Left lung (tissue), 10 donors: ENCODE results near the gene IWS1. TPM values are rescaled to one million over a fixed set of nuclear protein-coding genes. Genes with fewer than 3 reads are reported as not detected.

ENCODE experiments used
- ATAC-seq: fragments of 200-7000 bp; cut with Tn5 transposase; one replicate; pipeline ENCODE4 v1.9.1; 2020; ENCODE audit warnings: moderate library complexity
- DNase-seq, 4 donors: peaks; one replicate each; pipeline ENCODE4 v3.0.0-alpha.2; 2013 to 2020
- H3K27ac ChIP-seq, 2 donors: fragments of 200-600 bp; sonication (generic) in 1 of 2; one replicate each; pipeline versions ENCODE4 v1.5.0 to v1.8.0; 2020 to 2021
- H3K27me3 ChIP-seq, 2 donors: fragments of 200-600 bp; sonication (generic) in 1 of 2; one replicate each; pipeline versions ENCODE4 v1.5.0 to v1.8.0; 2020 to 2021
- H3K36me3 ChIP-seq, 2 donors: fragments of 200-600 bp; sonication (generic) in 1 of 2; one replicate each; pipeline versions ENCODE4 v1.5.0 to v1.8.0; 2020 to 2021
- H3K4me1 ChIP-seq, 2 donors: fragments of 200-600 bp; one replicate each; pipeline ENCODE4 v1.8.0; 2021
- H3K4me3 ChIP-seq, 2 donors: fragments of 200-600 bp; sonication (generic) in 1 of 2; one replicate each; pipeline versions ENCODE4 v1.5.0 to v1.8.0; 2020 to 2021; ENCODE audit warnings: mild to moderate bottlenecking in 1 of 2
- H3K9me3 ChIP-seq, 2 donors: fragments of 200-600 bp; sonication (generic) in 1 of 2; one replicate each; pipeline versions ENCODE4 v1.5.0 to v1.8.0; 2020 to 2021
- CTCF ChIP-seq, 2 donors: fragments of 200-600 bp; sonication (generic) in 1 of 2; IDR thresholded peaks; one replicate each; pipeline versions ENCODE4 v1.5.0 to v1.8.0; 2021; ENCODE audit warnings: antibody characterized with exemption in 2 of 2
- intact Hi-C, 2 donors: fragments of 100-400 bp; cut with DNase I; formaldehyde crosslinking; loops; one replicate each; pipeline versions ENCODE4 v1.11.2 to v1.14.2; 2022
- polyA plus RNA-seq, 6 donors: library from polyadenylated mRNA; unstranded; fragments of 120-200 nt; gene quantifications; one replicate each; pipeline ENCODE4 v1.2.1, GENCODE V29; 2013; ENCODE audit not compliant: insufficient read length in 6 of 6
- total RNA-seq, 2 donors: library from RNA; stranded (reverse); fragmentation: NEBNext Ultra II Directional; extraction: Animal tissue kit (Norgen Biotek cat#: 25700); gene quantifications; one replicate each; pipeline ENCODE4 v1.2.1, GENCODE V29; 2021
- donor health status: DM: no; HTN: yes; CAD: no.
- donor health status: DM: no; HTN: no; CAD: no.

Gene IWS1
- total and polyA plus RNA-seq, 8 donors: 37.2 to 72.9 (median 67.5) TPM

- Histone ChIP-seq H3K4me3 (no peak overlapping the region), H3K27ac (no peak overlapping the region), H3K36me3 (no peaks in the 10 kb centered on the region), H3K9me3 (peaks cover 0 to 8% of the 10 kb centered on the region in 2 donors), H3K4me1 (peaks cover 0 to 6% of the 10 kb centered on the region in 2 donors), H3K27me3 (no peaks in the 10 kb centered on the region)
- intact Hi-C loops: no loop called here
- ATAC-seq: no peak
- no peak for TF ChIP-seq CTCF (IDR thresholded peaks at IDR 0.05)
- DNase-seq: no peak
These were observed 35.1 kb upstream of the IWS1 start for GRCh38 chr2:127561371-127561770.

- no peak for DNase-seq
- peaks cover 0 to 13% of the 10 kb centered on the region in 2 donors for H3K9me3 ChIP-seq
- H3K4me3 ChIP-seq: no peak overlapping the region
- no peak for TF ChIP-seq CTCF (IDR thresholded peaks at IDR 0.05)
- no peaks in the 10 kb centered on the region for H3K36me3 ChIP-seq
- peaks cover 0 to 6% of the 10 kb centered on the region in 2 donors for H3K4me1 ChIP-seq
- H3K27ac ChIP-seq: no peak overlapping the region
- no peak for ATAC-seq
- intact Hi-C loops: no loop called here
- no peaks in the 10 kb centered on the region for H3K27me3 ChIP-seq
These were observed 34.6 kb upstream of the IWS1 start for GRCh38 chr2:127560931-127561280.

GRCh38 chr2:127560201-127560930 lies 34.1 kb upstream of the IWS1 start:
- Histone ChIP-seq H3K9me3 (peaks cover 0 to 16% of the 10 kb centered on the region in 2 donors), H3K36me3 (no peaks in the 10 kb centered on the region), H3K4me3 (no peak overlapping the region), H3K4me1 (peaks cover 0 to 6% of the 10 kb centered on the region in 2 donors), H3K27ac (no peak overlapping the region), H3K27me3 (no peaks in the 10 kb centered on the region)
- no peak for TF ChIP-seq CTCF (IDR thresholded peaks at IDR 0.05)
- intact Hi-C loops: no loop called here
- DNase-seq: no peak
- no peak for ATAC-seq

- H3K36me3 ChIP-seq: no peaks in the 10 kb centered on the region
- H3K4me1 ChIP-seq: peaks cover 0 to 6% of the 10 kb centered on the region in 2 donors
- no peak overlapping the region for H3K4me3 ChIP-seq
- no peaks in the 10 kb centered on the region for H3K27me3 ChIP-seq
- ATAC-seq: no peak
- TF ChIP-seq CTCF (IDR thresholded peaks at IDR 0.05): no peak
- intact Hi-C loops: no loop called here
- peaks cover 0 to 16% of the 10 kb centered on the region in 2 donors for H3K9me3 ChIP-seq
- H3K27ac ChIP-seq: no peak overlapping the region
- no peak for DNase-seq
These were observed 33.2 kb upstream of the IWS1 start for GRCh38 chr2:127559454-127559853.

GRCh38 chr2:127558911-127559310 lies 32.6 kb upstream of the IWS1 start:
- Histone ChIP-seq H3K9me3 (peaks cover 0 to 16% of the 10 kb centered on the region in 2 donors), H3K27me3 (no peaks in the 10 kb centered on the region), H3K4me1 (peaks cover 0 to 1% of the 10 kb centered on the region in 2 donors), H3K36me3 (no peaks in the 10 kb centered on the region), H3K27ac (no peak overlapping the region), H3K4me3 (no peak overlapping the region)
- DNase-seq (no peak), ATAC-seq (no peak)
- no peak for TF ChIP-seq CTCF (IDR thresholded peaks at IDR 0.05)
- intact Hi-C loops: no loop called here
